B cell (primary cell): ENCODE results near the gene RAC2.

Experiments
- EZH2 ChIP-seq: IDR thresholded peaks from 2 replicates; pipeline ENCODE4 v1.6.1; 2012; ENCODE audit warnings: borderline replicate concordance, low read depth, mild to moderate bottlenecking, moderate library complexity, low read length; ENCODE audit not compliant: insufficient read depth, poor library complexity, severe bottlenecking
- TF ChIP-seq, protein P1 (sequence below): fragments of 200-600 bp; IDR thresholded peaks from one replicate; pipeline ENCODE4 v1.8.0; 2022; ENCODE audit warnings: antibody characterized with exemption, mild to moderate bottlenecking

DNA sequence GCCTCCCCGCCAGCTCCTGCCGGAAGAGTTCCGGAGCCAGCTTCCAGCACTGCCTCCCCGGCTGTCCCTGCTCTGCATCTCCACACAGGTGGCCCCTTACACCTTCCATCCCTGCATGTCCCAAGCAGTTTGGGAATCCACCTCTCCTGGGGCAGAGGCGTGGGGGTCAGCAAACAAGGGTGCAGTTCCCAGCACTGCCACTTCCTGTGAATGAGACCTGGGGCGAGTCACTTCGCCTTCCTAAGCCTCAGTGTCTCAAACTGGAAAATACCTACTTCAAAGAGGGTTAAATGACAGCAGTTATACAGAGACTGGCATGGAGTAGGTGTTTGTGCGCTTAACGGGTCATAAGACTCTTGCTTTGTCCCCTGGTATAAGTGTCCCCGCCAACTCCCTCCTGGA, 43.5 kb upstream of the RAC2 start:
- TF ChIP-seq, protein P1, sequence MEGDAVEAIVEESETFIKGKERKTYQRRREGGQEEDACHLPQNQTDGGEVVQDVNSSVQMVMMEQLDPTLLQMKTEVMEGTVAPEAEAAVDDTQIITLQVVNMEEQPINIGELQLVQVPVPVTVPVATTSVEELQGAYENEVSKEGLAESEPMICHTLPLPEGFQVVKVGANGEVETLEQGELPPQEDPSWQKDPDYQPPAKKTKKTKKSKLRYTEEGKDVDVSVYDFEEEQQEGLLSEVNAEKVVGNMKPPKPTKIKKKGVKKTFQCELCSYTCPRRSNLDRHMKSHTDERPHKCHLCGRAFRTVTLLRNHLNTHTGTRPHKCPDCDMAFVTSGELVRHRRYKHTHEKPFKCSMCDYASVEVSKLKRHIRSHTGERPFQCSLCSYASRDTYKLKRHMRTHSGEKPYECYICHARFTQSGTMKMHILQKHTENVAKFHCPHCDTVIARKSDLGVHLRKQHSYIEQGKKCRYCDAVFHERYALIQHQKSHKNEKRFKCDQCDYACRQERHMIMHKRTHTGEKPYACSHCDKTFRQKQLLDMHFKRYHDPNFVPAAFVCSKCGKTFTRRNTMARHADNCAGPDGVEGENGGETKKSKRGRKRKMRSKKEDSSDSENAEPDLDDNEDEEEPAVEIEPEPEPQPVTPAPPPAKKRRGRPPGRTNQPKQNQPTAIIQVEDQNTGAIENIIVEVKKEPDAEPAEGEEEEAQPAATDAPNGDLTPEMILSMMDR, result no peak
- TF ChIP-seq EZH2, result no peak
